ENCODE measurements around the gene HYOU1. TPM values are rescaled to one million over a fixed set of nuclear protein-coding genes. Genes with fewer than 3 reads are reported as not detected.
A peak's percentile ranks its signal among the peaks of the same experiment; 100 is the strongest.

Gene HYOU1
- total RNA-seq, 1 donor from 2014 or later: 115 TPM

- H3K4me3 ChIP-seq (ENCODE audit: low read depth, low read length): no peak overlapping the region
- TF ChIP-seq CTCF (conservative IDR thresholded peaks at IDR 0.05; ENCODE audit: low read depth, low read length): no peak
- DNase-seq (ENCODE audit: low read depth): no peak
Observed at GRCh38 chr11:119081682-119082260, 24.8 kb upstream of the HYOU1 start.

- H3K4me3 ChIP-seq (ENCODE audit: low read depth, low read length): no peak overlapping the region
- TF ChIP-seq CTCF (conservative IDR thresholded peaks at IDR 0.05; ENCODE audit: low read depth, low read length): no peak
- DNase-seq (ENCODE audit: low read depth): no peak
Observed at GRCh38 chr11:119078675-119079420, 21.8 kb upstream of the HYOU1 start.

- no peak for DNase-seq (ENCODE audit: low read depth)
Observed at GRCh38 chr11:119077839-119078238, 20.8 kb upstream of the HYOU1 start.

GRCh38 chr11:119067371-119068222 is 10.6 kb upstream of the HYOU1 start, which contains the start of gene VPS11:
Gene VPS11, plus strand, starts transcription at chr11:119067818. Its CDS starts 6 bp downstream, at chr11:119067824.
- peak; percentile 56 for DNase-seq (ENCODE audit: low read depth)
- peak within 1 kb of the TSS; percentile 100 for H3K4me3 ChIP-seq (ENCODE audit: low read depth, low read length)
- no peak for TF ChIP-seq CTCF (conservative IDR thresholded peaks at IDR 0.05; ENCODE audit: low read depth, low read length)

More at GRCh38 chr11:119077839-119078238, 20.8 kb upstream of the HYOU1 start:
- no peak overlapping the region for H3K4me3 ChIP-seq (ENCODE audit: low read depth, low read length)
- TF ChIP-seq CTCF (conservative IDR thresholded peaks at IDR 0.05; ENCODE audit: low read depth, low read length): no peak

DNA sequence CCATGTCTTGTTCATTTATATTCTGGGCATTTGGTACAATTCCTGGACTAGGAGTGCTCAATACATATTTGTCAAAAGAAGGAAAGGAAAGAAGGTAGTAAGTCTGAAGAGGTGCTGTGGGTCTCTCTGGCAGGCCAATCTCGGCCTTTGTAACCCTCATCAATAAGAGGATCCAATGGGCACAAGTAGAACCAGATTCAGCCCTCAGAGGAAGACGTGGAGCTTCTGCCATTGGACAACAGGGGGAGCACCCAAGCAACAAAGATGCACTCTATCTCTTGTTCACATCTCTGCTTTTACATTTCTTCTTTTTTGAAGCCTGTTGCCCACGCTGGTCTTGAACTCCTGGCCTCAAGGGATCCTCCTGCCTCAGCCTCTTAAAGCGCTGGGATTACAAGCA is 8.4 kb upstream of the HYOU1 start:
- H3K4me3 ChIP-seq (ENCODE audit: low read depth, low read length): no peak overlapping the region
- no peak for DNase-seq (ENCODE audit: low read depth)
- peak; percentile 50 for TF ChIP-seq CTCF (conservative IDR thresholded peaks at IDR 0.05; ENCODE audit: low read depth, low read length)

GRCh38 chr11:119062779-119063178 is 5.8 kb upstream of the HYOU1 start:
- no peak for TF ChIP-seq CTCF (conservative IDR thresholded peaks at IDR 0.05; ENCODE audit: low read depth, low read length)
- H3K4me3 ChIP-seq (ENCODE audit: low read depth, low read length): no peak overlapping the region
- no peak for DNase-seq (ENCODE audit: low read depth)
